ENCODE measurements around the gene PDE5A.
A peak's percentile ranks its signal among the peaks of the same experiment; 100 is the strongest.

PDE5A gene

GRCh38 chr4:119521268-119521667 lies 107.3 kb downstream of the PDE5A start:
- DNase-seq (ENCODE audit: low read depth), result no peak

- no peak for DNase-seq (ENCODE audit: low read depth)
Measured at GRCh38 chr4:119518915-119519410, 109.6 kb downstream of the PDE5A start.

- DNase-seq (ENCODE audit: low read depth), result no peak
Measured at GRCh38 chr4:119518230-119518892, 110.2 kb downstream of the PDE5A start.

GRCh38 chr4:119517361-119518229 lies 111.0 kb downstream of the PDE5A start:
- peak; percentile 61 for DNase-seq (ENCODE audit: low read depth)

- DNase-seq (ENCODE audit: low read depth), result no peak
Measured at GRCh38 chr4:119512398-119512797, 116.2 kb downstream of the PDE5A start.

- no peak for DNase-seq (ENCODE audit: low read depth)
Measured at GRCh38 chr4:119510395-119511149, 118.0 kb downstream of the PDE5A start.

- no peak for DNase-seq (ENCODE audit: low read depth)
Measured at GRCh38 chr4:119508281-119508680, 120.3 kb downstream of the PDE5A start.

- DNase-seq (ENCODE audit: low read depth), result no peak
Measured at GRCh38 chr4:119506806-119507205, 121.8 kb downstream of the PDE5A start.

- DNase-seq (ENCODE audit: low read depth), result no peak
Measured at GRCh38 chr4:119504616-119505015, 124.0 kb downstream of the PDE5A start.

GRCh38 chr4:119501740-119502139 lies 126.9 kb downstream of the PDE5A start:
- DNase-seq (ENCODE audit: low read depth), result no peak

- no peak for DNase-seq (ENCODE audit: low read depth)
Measured at GRCh38 chr4:119498527-119498926, 130.1 kb downstream of the PDE5A start.

- DNase-seq (ENCODE audit: low read depth), result no peak
Measured at GRCh38 chr4:119493886-119494285, 134.7 kb downstream of the PDE5A start.

GRCh38 chr4:119493419-119493818 lies 135.2 kb downstream of the PDE5A start:
- no peak for DNase-seq (ENCODE audit: low read depth)

- no peak for DNase-seq (ENCODE audit: low read depth)
Measured at GRCh38 chr4:119490335-119490734, 138.3 kb downstream of the PDE5A start.

GRCh38 chr4:119489305-119489704 lies 139.3 kb downstream of the PDE5A start:
- DNase-seq (ENCODE audit: low read depth), result no peak

- DNase-seq (ENCODE audit: low read depth), result no peak
Measured at GRCh38 chr4:119480331-119480730, 148.3 kb downstream of the PDE5A start.

GRCh38 chr4:119479835-119480234 lies 148.8 kb downstream of the PDE5A start:
- DNase-seq (ENCODE audit: low read depth), result no peak

- DNase-seq (ENCODE audit: low read depth), result no peak
Measured at GRCh38 chr4:119479180-119479808, 149.3 kb downstream of the PDE5A start.

GRCh38 chr4:119478446-119479179 lies 150.0 kb downstream of the PDE5A start:
- DNase-seq (ENCODE audit: low read depth), result no peak

GRCh38 chr4:119477412-119478053 lies 151.1 kb downstream of the PDE5A start:
- DNase-seq (ENCODE audit: low read depth), result no peak

GRCh38 chr4:119471259-119471658 lies 157.3 kb downstream of the PDE5A start:
- DNase-seq (ENCODE audit: low read depth), result no peak
